Calu3 (cell line): ENCODE measurements around the gene HSPG2. TPM values are rescaled to one million over a fixed set of nuclear protein-coding genes. Genes with fewer than 3 reads are reported as not detected.

Experiments used
- BruUV-seq: library from RNA; stranded (reverse); fragments of 400-500 nt; replicated peaks from 2 replicates; lab custom pipeline; 2021; lab: Mats Ljungman, UMichigan
- CTCF ChIA-PET: fragments of 300-600 bp; sonication (Branson Sonifier 250); formaldehyde crosslinking; loops from one replicate; lab custom pipeline; 2022; ENCODE audit warnings: antibody characterized with exemption; lab: Charles Lee
- DNase-seq: peaks from one replicate; pipeline ENCODE4 v3.0.0; 2022
- H3K27ac Mint-ChIP-seq: one replicate; pipeline ENCODE4 v1.8.0; 2022; ENCODE audit warnings: mixed read lengths; ENCODE audit not compliant: unreplicated experiment
- H3K27me3 Mint-ChIP-seq: one replicate; pipeline ENCODE4 v1.8.0; 2022; ENCODE audit warnings: mixed read lengths; ENCODE audit not compliant: unreplicated experiment
- H3K36me3 Mint-ChIP-seq: one replicate; pipeline ENCODE4 v1.8.0; 2022; ENCODE audit warnings: mild to moderate bottlenecking, moderate library complexity, mixed read lengths; ENCODE audit not compliant: insufficient read depth, unreplicated experiment
- H3K4me1 Mint-ChIP-seq: one replicate; pipeline ENCODE4 v1.8.0; 2022; ENCODE audit warnings: mild to moderate bottlenecking, low read depth, mixed read lengths; ENCODE audit not compliant: unreplicated experiment
- H3K4me3 Mint-ChIP-seq: one replicate; pipeline ENCODE4 v1.8.0; 2022; ENCODE audit warnings: mild to moderate bottlenecking, low read depth, moderate library complexity, mixed read lengths; ENCODE audit not compliant: unreplicated experiment
- H3K9me3 Mint-ChIP-seq: one replicate; pipeline ENCODE4 v1.8.0; 2022; ENCODE audit warnings: low read depth, mixed read lengths; ENCODE audit not compliant: unreplicated experiment
- intact Hi-C: fragments of 100-400 bp; cut with micrococcal nuclease; formaldehyde crosslinking; loops from one replicate; pipeline ENCODE4 v1.10.0; 2022; ENCODE audit not compliant: unreplicated experiment
- total RNA-seq: library from RNA; stranded (reverse); gene quantifications from 2 replicates; pipeline ENCODE4 v1.2.3, GENCODE V29; 2022
- TF ChIP-seq, protein P1 (sequence below): fragments of 200-600 bp; IDR thresholded peaks from one replicate; pipeline ENCODE4 v1.8.0; 2022; ENCODE audit warnings: antibody characterized with exemption; ENCODE audit not compliant: unreplicated experiment

HSPG2 gene
- total RNA-seq, 1 experiment from 2014 or later = 397 TPM

DNA sequence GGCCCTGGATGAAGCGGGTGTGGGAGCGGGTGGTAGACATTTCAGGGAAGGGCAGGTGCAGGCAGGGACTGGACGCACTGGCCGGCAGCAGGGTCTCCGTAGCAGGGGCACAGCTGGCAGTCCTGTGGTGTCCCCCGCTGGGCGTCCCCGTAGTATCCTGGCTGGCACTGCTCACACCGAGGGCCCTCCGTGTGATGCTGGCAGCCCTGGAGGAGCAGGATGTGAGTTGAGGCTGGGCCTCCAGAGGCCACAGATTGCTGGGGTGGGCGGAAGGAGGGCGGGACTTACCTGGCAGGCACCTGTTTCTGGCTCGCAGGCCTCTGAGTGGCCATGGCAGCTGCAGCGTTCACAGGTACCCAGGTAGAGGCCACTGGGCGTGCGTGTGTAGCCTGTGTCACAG is 62.8 kb downstream of the HSPG2 start:
- H3K36me3 Mint-ChIP-seq = peaks cover 91% of the 10 kb centered on the region
- CTCF ChIA-PET = no interaction called here
- TF ChIP-seq, protein P1, sequence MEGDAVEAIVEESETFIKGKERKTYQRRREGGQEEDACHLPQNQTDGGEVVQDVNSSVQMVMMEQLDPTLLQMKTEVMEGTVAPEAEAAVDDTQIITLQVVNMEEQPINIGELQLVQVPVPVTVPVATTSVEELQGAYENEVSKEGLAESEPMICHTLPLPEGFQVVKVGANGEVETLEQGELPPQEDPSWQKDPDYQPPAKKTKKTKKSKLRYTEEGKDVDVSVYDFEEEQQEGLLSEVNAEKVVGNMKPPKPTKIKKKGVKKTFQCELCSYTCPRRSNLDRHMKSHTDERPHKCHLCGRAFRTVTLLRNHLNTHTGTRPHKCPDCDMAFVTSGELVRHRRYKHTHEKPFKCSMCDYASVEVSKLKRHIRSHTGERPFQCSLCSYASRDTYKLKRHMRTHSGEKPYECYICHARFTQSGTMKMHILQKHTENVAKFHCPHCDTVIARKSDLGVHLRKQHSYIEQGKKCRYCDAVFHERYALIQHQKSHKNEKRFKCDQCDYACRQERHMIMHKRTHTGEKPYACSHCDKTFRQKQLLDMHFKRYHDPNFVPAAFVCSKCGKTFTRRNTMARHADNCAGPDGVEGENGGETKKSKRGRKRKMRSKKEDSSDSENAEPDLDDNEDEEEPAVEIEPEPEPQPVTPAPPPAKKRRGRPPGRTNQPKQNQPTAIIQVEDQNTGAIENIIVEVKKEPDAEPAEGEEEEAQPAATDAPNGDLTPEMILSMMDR = no peak
- BruUV-seq = no TSS peak
- H3K4me3 Mint-ChIP-seq = no peak overlapping the region
- intact Hi-C loops = no loop called here
- DNase-seq = no peak
- no peaks in the 10 kb centered on the region for H3K27me3 Mint-ChIP-seq
- no peak overlapping the region for H3K27ac Mint-ChIP-seq
- H3K4me1 Mint-ChIP-seq = peaks cover 37% of the 10 kb centered on the region
- no peaks in the 10 kb centered on the region for H3K9me3 Mint-ChIP-seq

DNA sequence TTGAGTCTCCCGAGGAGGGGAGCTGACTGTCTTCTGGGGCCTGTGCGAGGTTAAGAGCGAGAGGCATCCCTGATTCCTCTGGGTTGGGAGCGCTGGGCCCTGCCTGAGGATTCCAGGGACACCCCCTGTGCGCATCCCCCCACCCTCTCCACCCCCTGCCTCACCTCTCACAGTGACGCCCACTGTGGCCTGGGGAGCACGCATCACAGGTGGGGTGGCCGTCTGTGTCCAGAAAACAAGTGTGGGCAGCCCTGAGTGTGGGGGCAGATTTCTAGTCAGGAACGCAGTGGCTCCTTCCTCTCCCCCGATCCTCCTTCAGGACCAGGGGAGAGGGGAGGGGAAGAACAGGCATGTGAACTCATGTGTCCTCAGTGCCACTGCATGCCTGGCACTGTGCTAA is 63.3 kb downstream of the HSPG2 start:
- BruUV-seq = no TSS peak
- CTCF ChIA-PET = no interaction called here
- Mint-ChIP-seq H3K9me3 (no peaks in the 10 kb centered on the region), H3K4me3 (no peak overlapping the region), H3K4me1 (peaks cover 42% of the 10 kb centered on the region), H3K27me3 (no peaks in the 10 kb centered on the region), H3K36me3 (peaks cover 89% of the 10 kb centered on the region), H3K27ac (no peak overlapping the region)
- intact Hi-C loops = no loop called here
- TF ChIP-seq, protein P1 = no peak
- DNase-seq = no peak

- intact Hi-C loops = no loop called here
- no peaks in the 10 kb centered on the region for H3K9me3 Mint-ChIP-seq
- peaks cover 88% of the 10 kb centered on the region for H3K36me3 Mint-ChIP-seq
Observed at GRCh38 chr1:21873174-21873573, 63.9 kb downstream of the HSPG2 start.

GRCh38 chr1:21872445-21873079 is 64.5 kb downstream of the HSPG2 start:
- CTCF ChIA-PET = no interaction called here
- peak overlapping the region; percentile 22 for H3K4me3 Mint-ChIP-seq
- H3K27me3 Mint-ChIP-seq = no peaks in the 10 kb centered on the region
- BruUV-seq = no TSS peak
- H3K36me3 Mint-ChIP-seq = peaks cover 88% of the 10 kb centered on the region
- intact Hi-C loops = no loop called here
- H3K4me1 Mint-ChIP-seq = peaks cover 42% of the 10 kb centered on the region
- H3K27ac Mint-ChIP-seq = peak overlapping the region; percentile 29
- TF ChIP-seq, protein P1 = no peak
- peak; percentile 15 for DNase-seq
- H3K9me3 Mint-ChIP-seq = no peaks in the 10 kb centered on the region

More at GRCh38 chr1:21873174-21873573, 63.9 kb downstream of the HSPG2 start:
- no TSS peak for BruUV-seq
- Mint-ChIP-seq H3K4me3 (no peak overlapping the region), H3K4me1 (peaks cover 42% of the 10 kb centered on the region), H3K27me3 (no peaks in the 10 kb centered on the region), H3K27ac (no peak overlapping the region)
- TF ChIP-seq, protein P1 = no peak
- DNase-seq = no peak
- CTCF ChIA-PET = no interaction called here
